HG03108 (cell line): ENCODE data around the gene HAL.
A peak's percentile ranks its signal among the peaks of the same experiment; 100 is the strongest.
"Not testable (repeated sequence)": the region's sequence is repeated elsewhere in the genome, so short reads cannot be mapped to it uniquely, and the experiment has no call there.

Experiments used
- ATAC-seq: cut with Tn5 transposase; IDR thresholded peaks from one replicate; pipeline ENCODE4 v1.9.1; 2021; ENCODE audit warnings: moderate library complexity; ENCODE audit not compliant: unreplicated experiment

Gene HAL

DNA sequence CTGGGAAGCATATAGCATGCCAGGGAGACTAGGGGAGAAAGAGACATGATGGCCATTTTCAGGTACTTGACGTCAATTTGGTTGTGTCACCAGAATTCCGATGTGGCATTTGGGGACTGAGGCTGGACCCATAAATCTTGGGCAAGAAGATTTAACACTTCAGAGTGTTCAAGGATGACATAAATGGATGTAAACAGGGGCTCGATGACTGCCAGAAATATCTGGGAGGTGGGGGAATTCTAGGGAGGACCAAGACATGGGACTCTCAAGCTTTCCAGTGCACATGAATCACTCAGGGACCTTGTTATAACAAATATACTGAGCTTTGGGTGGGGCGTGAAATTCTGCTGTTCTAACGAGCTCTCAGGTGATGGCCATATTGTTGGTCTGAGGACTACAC, 17.8 kb downstream of the HAL start:
- ATAC-seq, result no peak

DNA sequence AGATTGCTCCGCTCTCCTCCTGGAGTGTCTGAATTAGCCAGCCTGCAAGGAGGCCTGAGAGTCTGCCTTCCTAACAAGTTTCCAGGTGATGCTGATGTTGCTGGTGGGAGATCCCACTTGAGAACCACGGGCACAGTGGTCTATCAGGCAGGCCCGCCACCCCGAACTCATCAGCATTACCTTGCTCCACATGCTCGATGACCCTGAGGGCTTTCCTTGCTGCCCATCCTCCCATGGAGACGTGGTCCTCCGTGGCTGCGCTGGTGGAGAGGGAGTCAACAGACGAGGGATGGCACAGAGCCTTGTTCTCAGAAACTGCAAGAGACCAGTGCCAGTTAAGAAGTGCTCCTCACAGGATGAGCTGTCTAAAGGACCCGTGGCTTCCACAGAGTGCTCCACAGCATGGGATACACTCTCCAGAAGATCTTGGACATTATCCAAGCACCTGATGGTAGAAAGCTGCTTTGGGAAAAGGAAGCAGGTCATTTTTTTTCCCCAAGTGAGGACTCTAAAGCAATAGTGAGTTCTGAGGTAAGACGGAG, 18.3 kb downstream of the HAL start:
- no peak for ATAC-seq

DNA sequence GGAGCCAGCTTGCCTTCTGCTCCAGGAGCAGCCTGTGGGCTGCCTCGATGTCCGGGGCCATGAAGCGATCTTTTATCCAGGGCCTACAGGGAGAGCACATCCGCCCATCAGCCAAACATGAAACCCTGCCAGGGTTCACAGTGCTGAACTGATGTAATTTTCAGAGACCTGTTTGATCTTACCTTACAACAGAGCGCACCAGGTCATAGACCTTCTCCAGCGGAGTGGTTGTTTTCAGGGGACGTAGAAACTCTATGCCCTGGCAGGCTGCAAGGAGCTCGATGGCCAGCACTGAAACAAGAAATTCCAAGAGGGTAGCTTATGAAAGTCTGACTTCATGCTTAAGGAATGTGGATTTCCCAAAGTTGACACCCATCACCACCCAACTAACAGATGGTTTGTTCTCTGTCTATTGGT, 19.7 kb downstream of the HAL start:
- ATAC-seq, result no peak

DNA sequence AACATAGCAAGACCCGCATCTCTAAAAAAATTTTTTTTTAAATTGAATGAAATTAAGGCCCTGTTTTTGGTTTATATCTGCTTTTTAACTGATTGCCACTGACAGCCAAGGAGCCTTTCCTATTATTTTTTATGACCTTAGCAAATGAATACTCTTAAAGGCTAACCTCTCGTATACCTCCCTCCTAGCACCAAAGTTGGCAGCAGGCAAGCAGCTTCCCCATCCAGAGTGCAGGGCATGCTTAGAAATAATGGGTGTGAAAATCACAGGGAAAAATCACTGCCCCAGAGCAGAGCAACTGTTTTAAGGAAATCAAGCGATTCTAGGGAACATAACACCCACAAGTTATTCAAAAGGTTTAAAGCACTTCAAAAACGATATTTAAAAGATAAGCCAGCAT, 20.7 kb downstream of the HAL start:
- no peak for ATAC-seq

DNA sequence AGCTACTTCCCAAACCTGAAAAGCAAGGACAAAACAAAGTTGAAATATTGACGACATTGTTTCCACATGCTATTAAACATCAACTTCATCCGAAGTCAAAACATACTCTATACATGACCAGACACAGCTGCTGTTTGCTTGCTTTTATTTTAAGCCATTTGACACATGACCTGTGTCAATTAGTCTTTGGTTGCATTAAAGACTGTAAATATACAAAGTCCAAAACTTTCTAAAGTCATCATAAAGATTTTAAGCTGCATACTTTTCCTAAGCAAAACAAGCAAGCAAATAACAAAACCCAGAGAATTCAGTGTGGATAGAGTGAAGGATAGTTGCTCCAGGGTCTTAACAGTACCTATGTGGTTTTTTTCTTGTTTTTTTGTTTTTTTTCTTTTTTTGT, 21.8 kb downstream of the HAL start:
- ATAC-seq, result no peak

DNA sequence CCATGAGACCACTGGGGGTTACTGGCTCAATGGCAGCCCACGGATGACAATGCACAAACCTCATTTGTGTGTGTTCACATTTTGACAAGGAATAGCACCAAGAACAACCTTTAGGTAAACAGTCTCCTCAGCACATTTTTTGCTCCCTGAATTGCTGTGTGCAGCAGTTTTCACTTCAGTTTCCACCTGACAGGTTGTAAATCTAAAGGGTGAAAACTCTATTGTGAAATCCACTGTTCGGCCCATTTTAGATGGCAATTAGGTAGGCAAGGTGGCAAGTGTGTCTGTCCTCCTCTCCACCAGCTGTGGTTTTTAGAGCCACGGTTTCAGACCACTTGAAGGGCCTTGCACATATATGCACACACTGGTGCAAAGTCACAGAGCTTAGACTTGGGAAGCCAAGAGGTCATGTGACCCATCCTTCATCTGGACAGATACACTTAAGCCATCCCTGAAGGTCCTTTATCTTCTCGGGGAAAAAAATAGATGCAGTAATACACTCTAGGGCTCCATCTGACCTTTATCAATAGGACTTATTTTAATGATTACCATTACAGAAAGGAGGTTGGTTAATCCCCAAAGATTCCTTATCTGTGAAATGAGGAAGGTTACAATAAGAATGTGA, 23.2 kb downstream of the HAL start:
- no peak for ATAC-seq

DNA sequence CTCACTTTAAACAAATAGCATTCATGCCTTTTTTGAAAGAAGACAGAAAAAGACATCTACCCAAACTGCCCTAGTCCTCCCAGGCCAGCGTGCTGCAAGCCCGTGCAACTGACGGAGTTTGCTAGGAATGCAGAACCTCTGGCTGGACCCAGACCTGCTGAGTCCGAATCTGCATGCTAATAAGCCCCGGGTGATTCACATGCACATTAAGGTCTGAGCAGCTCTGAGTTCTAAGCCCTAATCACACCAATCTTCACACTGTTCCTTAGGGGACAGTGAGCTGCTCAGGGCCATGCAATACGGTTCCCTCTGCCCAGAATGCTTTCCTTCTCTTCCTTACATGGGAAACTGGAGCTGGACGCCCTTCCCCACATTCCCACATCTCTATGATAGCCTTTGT, 25.2 kb downstream of the HAL start:
- ATAC-seq, result no peak

DNA sequence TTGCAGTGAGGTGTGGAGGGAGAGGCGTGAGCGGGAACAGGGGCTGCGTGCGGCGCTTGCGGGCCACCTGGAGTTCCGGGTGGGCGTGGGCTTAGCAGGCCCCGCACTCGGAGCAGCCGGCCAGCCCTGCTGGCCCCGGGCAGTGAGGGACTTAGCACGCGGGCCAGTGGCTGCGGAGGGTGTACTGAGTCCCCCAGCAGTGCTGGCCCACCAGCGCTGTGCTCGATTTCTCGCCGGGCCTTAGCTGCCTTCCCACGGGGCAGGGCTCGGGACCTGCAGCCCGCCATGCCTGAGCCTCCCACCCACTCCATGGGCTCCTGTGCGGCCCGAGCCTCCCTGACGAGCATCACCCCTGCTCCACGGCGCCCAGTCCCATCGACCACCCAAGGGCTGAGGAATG, 27.0 kb downstream of the HAL start:
- not testable (repeated sequence) for ATAC-seq

DNA sequence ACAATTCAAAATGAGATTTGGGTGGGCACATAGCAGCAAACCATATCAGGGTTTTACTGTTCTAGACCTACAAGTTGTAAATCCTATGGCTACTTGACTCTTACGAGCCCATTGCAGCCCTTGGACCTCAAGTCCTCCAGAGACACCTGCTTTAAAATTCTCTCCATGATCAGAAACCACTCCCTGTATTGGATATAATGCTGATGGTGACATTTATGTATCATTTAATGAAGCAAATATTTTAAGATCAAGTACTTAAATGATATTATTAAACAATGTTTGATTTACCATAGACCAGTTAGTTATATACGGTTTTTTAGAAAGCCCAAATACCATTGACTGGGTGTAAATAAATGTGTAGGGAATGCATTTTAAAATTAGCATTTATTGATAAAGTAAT, 28.8 kb downstream of the HAL start:
- ATAC-seq, result no peak

DNA sequence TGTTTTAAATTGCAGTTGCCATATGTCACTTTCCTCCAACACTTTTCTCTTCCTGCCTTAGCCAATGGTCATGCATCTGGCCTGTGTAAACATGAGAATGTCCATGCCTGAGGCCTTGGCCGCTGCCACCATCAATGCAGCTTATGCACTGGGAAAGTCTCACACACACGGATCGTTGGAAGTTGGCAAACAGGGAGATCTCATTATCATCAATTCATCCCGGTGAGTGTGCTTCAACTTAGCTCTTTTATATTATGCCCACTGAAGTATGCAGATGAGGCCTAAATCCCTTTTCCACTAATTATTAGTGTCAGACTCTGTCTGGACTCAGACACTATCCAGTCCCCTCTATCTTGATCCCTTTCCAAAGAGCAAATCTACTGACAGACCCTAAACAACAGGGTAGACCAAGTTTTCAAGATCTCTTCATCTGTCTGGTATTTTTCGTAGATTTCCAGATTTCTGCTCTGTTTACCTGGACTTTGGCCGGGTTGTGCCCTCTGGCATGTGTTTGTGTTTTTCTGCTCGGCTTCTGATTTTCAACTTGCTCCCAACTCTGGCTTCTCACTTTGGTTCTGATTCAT, 29.8 kb downstream of the HAL start:
- ATAC-seq, result no peak

DNA sequence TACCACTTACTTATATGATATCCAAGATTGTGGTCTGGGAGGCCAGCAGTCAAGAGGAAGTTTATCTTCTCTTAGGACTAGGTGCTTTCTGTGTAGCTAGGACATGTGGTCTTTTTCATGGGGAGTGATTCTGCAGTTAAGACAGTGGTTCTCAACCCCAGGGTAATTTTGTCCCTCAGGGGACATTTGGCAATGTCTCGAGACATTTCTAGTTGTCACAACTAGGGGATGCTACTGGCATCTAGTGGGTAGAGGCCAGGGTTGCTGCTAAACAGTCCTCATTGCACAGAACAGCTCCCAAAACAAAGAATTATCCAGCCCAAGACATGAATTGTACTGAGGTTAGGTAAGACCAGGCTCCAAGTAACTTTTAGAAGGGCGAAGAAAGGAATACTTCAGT, 33.0 kb downstream of the HAL start:
- ATAC-seq, result no peak

DNA sequence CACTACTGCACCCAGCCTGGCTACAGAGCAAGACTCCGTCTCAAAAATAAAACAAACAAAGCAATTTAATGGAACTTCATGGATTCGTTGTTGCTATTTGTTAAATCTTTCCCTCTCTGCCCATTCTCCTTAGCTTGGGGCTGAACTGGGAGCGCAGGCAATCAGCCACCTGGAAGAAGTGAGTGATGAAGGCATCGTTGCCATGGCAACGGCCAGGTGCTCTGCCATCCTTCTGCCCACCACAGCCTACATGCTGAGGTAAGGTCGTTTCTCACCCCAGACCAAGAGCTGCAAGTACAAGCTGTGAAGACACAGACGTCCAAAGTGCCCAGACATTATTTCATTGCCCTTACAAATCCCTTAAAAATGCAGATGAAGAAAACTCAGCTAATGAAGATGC, 33.9 kb downstream of the HAL start:
- ATAC-seq, result no peak

DNA sequence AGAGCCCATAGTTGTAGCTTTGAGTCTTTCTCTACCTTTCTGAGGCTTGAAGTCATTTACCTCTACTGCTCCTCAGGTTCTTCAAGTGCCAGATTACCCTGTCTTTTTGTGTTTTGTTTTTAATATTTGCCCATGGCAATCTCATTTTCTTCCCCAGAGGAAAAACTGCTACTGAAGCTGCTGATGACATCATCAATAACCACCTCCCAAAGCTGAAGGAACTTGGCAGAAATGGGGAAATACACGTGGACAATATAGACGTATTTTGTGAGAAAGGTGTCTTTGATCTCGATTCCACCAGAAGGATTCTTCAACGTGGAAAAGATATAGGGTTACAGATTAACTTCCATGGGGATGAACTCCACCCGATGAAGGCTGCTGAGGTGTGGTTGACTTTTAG, 35.9 kb downstream of the HAL start:
- ATAC-seq, result no peak

DNA sequence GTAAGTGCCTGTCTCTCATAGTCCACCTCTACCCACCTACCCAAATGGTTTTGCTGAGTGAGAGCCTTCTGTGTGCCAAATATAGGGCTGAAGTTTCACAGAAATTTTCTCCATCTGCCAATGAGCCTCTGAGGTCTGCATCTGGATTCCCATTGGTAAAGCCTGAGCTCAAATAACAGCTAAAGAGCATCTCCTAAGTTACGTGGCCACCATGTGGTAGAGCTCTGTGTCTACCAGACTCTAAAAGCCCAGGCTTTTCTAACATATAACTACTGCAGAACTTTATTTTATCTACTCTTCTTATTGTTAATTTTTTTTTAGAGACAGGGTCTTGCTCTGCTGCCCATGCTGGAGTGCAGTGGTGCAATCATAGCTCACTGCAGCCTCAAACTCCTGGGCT, 37.0 kb downstream of the HAL start:
- ATAC-seq, result no peak

DNA sequence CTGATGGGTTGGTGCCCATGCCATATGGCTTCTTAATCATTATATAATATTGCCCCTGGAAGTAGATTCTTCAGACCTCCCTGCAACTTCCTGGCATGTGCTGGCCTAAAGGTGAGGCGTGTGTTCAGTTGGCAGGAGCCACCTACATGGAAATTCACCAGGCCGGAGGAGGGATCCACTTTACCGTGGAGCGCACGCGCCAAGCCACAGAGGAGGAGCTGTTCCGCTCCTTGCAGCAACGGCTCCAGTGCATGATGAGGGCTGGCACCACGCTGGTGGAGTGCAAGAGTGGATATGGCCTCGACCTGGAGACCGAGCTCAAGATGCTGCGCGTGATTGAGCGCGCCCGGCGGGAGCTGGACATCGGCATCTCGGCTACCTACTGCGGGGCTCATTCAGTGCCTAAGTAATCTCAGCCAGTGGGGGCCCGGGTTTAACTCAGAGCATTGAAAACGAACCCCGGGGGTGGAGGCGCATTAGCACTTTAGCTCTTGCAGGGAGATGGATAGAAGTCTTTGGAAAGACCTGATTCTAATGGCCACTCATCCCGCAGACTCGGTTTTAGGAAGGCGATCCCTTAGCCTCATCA, 39.5 kb downstream of the HAL start:
- ATAC-seq, result no peak

DNA sequence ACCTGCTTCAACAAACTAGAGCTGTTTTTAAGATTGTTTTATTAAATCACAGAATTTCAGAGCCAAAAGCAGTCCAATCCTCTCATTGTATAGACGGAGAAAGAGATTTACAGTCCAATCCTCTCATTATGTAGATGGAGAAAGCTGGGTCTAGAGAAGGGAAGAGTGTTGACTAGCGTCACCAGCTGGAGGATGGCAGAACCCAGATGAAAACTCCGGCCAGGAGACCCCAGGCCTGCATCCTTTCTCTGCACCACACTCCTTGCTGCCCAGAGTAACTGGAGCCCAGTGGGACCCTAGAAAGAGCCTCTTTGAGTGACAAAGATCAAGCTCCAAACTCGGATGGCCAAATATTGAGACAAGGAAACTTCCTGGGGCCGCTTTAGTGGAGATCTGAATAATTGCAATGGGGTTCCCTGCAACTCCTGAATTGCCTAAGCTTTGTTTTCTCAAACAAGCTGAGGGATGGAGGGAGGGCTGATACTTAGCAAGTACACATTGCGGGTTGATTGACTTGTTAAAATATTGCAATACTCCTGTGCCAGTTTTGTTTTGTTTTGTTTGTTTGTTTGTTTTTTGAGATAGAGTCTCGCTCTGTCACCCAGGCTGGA, 40.5 kb downstream of the HAL start:
- ATAC-seq, result no peak

DNA sequence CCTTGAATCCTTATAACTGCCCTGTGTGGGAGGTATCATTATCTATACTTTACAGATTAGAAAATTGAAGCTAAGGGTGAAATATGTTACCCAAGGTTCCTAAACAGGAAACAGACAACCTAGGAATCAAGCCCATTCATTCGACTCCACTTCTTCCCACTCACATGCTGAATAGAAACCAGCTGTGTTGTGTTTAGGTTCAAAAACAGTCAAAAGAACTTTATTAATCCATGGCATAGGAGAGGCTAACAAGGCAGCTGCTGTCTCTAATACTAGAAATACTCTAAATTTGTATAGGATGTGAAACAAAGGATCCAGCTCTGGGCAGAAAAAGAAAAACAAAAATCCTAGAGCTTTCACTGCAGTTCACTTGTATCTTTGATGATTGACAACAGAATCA, 43.1 kb downstream of the HAL start:
- ATAC-seq, result no peak

DNA sequence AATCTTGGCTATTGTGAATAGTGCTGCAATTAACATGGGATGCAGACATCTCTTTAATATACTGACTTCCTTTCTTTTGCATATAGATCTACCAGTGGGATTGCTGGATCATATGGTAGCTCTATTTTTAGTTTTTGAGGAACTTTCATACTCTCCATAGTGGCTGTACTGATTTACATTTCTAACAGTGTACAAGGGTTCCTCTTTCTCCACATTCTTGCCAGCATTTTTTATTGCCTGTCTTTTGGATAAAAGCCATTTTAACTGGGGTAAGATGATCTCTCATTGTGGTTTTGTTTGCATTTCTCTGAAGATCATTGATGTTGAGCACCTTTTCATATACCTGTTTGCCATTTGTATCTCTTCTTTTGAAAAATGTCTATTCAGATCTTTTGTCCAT, 44.6 kb downstream of the HAL start:
- no peak for ATAC-seq

DNA sequence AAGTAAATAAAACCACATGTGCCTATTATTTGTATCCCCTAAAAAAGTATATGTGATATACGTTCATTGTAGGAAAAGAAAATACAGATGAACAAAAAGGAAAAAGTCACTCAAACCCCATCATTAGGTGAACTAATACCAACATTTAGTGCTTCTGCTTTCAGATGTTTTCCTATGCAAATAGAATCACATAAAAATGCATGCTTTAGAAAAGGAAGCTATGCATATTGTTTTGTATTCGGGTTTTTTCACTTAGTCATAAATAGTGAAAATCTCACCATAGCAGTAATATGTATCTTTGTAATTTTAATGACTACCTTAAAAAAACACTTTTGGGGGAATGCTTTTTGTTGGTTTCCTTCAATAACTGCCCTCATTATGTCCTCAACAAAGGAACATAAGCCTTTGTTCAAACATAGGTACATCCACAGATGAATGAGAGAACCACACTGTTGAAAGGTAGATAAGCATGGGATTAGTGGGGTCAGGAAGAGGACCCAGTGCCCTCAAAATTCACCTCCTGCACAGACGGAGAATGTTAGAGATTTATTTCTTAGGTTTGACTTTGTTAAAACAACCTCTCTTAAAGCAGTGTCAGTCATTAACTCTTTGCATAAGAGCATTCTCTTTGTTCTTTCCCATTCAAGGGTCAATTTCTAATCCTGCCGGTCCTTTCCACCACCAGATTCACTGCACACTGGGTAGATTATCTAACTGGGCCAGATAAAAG, 46.5 kb downstream of the HAL start:
- ATAC-seq, result no peak

DNA sequence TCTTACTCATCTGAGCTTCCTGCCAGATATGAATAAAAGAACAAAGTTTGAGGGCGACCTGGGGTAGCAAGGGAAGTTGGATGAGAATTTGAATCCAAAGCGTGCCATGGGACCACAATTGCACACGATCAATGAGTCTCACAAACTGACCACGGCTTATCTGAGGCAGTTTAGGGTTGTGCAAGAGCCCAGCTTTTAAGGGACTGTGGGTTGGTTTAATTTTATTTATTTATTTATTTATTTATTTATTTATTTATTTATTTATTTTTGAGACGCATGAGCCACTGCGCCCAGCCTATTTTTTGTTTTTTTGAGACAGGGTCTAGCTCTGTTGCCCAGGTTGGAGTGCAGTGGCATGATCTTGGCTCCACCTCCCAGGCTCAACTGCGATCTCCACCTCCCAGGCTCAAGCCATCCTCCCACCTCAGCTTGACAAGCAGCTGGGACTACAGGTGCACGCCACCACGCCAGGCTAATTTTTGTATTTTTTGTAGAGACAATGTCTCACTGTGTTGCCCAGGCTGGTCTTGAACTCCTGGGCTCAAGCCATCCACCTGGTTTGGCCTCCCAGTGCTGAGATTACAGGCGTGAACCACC, 51.9 kb downstream of the HAL start:
- ATAC-seq, result no peak

DNA sequence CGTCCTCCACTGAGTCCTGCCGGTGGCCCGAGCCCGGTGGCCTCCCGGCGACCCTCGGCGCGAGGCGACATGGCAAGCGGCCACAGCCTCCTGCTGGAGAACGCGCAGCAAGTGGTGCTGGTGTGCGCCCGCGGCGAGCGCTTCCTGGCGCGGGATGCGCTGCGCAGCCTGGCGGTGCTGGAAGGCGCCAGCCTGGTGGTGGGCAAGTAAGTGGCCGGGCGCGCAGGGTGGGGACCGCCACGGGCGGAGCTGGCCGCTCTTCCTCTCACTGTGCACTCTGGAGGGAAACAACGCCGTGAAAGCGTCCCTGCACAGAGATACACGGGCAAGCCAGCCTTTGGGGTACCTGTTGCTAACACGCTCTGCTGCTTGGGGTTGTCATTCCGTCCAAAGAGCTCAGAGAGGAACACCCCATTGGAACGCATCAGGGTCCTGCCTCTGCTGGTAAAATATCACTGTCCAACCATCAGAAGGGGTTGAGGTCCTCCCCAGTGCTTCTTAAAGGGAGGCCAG, 52.8 kb downstream of the HAL start, which contains the start of gene AMDHD1:
TSS of gene AMDHD1 (plus strand) at position 2 of the 513 bp plus-strand sequence. CDS start at position 70, 68 bp downstream.
- ATAC-seq, result peak; percentile 57
